PC-9 (cell line): Measurements from ENCODE around the gene BRIP1.

Source experiments
- EZH2 ChIP-seq: fragments of 200-600 bp; sonication (generic); IDR thresholded peaks from 2 replicates; pipeline ENCODE4 v1.8.0; 2017; ENCODE audit warnings: antibody characterized with exemption, low read depth
- TF ChIP-seq, protein P1 (sequence below): fragments of 200-600 bp; sonication (generic); conservative IDR thresholded peaks from 2 replicates; pipeline ENCODE4 v1.6.1; 2017; ENCODE audit warnings: mixed run types, antibody characterized with exemption, mild to moderate bottlenecking, moderate library complexity

GRCh38 chr17:61734466-61734865 is 128.9 kb downstream of the BRIP1 start:
- TF ChIP-seq, protein P1, sequence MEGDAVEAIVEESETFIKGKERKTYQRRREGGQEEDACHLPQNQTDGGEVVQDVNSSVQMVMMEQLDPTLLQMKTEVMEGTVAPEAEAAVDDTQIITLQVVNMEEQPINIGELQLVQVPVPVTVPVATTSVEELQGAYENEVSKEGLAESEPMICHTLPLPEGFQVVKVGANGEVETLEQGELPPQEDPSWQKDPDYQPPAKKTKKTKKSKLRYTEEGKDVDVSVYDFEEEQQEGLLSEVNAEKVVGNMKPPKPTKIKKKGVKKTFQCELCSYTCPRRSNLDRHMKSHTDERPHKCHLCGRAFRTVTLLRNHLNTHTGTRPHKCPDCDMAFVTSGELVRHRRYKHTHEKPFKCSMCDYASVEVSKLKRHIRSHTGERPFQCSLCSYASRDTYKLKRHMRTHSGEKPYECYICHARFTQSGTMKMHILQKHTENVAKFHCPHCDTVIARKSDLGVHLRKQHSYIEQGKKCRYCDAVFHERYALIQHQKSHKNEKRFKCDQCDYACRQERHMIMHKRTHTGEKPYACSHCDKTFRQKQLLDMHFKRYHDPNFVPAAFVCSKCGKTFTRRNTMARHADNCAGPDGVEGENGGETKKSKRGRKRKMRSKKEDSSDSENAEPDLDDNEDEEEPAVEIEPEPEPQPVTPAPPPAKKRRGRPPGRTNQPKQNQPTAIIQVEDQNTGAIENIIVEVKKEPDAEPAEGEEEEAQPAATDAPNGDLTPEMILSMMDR: no peak
- no peak for TF ChIP-seq EZH2
